SK-N-MC (cell line): Measurements from ENCODE around the gene PDP2.

Experiments used
- EZH2 ChIP-seq: fragments of 200-600 bp; sonication (generic); IDR thresholded peaks from one replicate; pipeline ENCODE4 v1.6.1; 2017; ENCODE audit warnings: antibody characterized with exemption
- FOXP2 ChIP-seq: optimal IDR thresholded peaks from 2 replicates; pipeline ENCODE3; 2011; ENCODE audit warnings: mild to moderate bottlenecking, moderate library complexity; ENCODE audit not compliant: insufficient read depth; ENCODE audit errors: extremely low read length, control extremely low read depth
- POLR2AphosphoS5 ChIP-seq: IDR thresholded peaks from 2 replicates; pipeline ENCODE4 v1.6.1; 2012; ENCODE audit warnings: mild to moderate bottlenecking, low read depth, low read length, borderline replicate concordance

DNA sequence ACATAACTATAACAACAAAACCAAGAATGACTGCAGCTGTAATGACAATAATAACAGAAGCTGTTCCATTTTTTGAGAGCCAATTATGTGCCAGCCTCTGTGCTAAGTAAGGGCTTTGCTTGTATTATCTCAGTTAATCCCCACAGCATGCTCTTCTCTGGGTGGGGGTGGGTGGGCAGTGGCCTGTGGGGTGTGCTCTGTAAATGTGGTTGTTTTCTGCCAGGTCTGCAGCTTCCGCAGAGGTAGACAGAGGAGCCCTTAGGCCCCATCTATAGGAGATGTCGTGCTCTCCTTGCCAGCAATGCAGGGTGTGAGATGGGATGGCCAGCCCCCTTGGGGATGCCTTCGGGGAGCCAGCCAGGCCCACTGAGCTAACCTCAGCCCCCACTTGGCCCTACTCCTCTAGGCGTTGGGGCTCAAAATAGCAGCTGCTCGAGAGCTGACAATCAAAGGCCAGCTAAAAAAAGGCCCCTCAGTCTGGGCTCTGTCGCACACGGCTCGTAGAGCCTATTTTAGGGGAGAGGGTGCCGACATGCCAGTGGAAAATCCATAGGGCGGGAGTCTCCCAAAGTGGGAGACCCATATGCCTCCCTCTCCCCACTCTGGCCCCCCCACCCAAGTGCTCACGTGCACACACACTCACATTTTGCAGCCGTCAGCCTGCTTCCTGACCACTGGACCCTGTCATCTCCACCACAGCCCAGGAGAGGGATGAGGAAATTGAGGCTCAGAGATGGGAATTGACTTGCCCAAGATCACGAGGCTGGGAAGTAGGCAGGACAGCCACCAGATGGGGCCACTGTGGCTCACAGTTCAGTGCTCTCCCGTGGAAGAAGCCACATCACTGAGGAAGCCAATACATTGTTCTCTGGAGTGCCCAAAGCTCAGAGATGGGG is 22.6 kb downstream of the PDP2 start:
- TF ChIP-seq POLR2AphosphoS5, result no peak
- no peak for TF ChIP-seq FOXP2
- TF ChIP-seq EZH2, result no peak
